Thyroid gland (tissue), 4 donors: ENCODE data around the gene FZR1.

Source experiments
- CTCF ChIP-seq, 6 experiments: fragments of 200-600 bp in 3 of 6; fragments of 450-650 bp in 3 of 6; sonication (generic) in 3 of 6; IDR thresholded peaks; one replicate each; pipeline ENCODE4 v1.5.1; 2016 to 2019; ENCODE audit warnings: antibody characterized with exemption in 6 of 6, mild to moderate bottlenecking in 2 of 6, inconsistent platforms in 1 of 6, moderate library complexity in 1 of 6
- POLR2A ChIP-seq, 2 donors: fragments of 450-650 bp; IDR thresholded peaks; one replicate each; pipeline ENCODE4 v1.6.1; 2017; ENCODE audit warnings: antibody characterized with exemption in 2 of 2, mild to moderate bottlenecking in 2 of 2, moderate library complexity in 1 of 2

- TF ChIP-seq CTCF (IDR thresholded peaks at IDR 0.05) (no peak), POLR2A (IDR thresholded peaks at IDR 0.05) (no peak)
Observed at GRCh38 chr19:3497757-3498520, 8.2 kb upstream of the FZR1 start.
